HS-27A (cell line): ENCODE results near the gene AGPAT1.
"Not testable (repeated sequence)": the region's sequence is repeated elsewhere in the genome, so short reads cannot be mapped to it uniquely, and the experiment has no call there.

ENCODE experiments used
- DNase-seq: peaks from one replicate; pipeline ENCODE4 v3.0.0-alpha.2; 2012; ENCODE audit warnings: low read depth, missing footprints

AGPAT1 gene, protein sequence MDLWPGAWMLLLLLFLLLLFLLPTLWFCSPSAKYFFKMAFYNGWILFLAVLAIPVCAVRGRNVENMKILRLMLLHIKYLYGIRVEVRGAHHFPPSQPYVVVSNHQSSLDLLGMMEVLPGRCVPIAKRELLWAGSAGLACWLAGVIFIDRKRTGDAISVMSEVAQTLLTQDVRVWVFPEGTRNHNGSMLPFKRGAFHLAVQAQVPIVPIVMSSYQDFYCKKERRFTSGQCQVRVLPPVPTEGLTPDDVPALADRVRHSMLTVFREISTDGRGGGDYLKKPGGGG

DNA sequence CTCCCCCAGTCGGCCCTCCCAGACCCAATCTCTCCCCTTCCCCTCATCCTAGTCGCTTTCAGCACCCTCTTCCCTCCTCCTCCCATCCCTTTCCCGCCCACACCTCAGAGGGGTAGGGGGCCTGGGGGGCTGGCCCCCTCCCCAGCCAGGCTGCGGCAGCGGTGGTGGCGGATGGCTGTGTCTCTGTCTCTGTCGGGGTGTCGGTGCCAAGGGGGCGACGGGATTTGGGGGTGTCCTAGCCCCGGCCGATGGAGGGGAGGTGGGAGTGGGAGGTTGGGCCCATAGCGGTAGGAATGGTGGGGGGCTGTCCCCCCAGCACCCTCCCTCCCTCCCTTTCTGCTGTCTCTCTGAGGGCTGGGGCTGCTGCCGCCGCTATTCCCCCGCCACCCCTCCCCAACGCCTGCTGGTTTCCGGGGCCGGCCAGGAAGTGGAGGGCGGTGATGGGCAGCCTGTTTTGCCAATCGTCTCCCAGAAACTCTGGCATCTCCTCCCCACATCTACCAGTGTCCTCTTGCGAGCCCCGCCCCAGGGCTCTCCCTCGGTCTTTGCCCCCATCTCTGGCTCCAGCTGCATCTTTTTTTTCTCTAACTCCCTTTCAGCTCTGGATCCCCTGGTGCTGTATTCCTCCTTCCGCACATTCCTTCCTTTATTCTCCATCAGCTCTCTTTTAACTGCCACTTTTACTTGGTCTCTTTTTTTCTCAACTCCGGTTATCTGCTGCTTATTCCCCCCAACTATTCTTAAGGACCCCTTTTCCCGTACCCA is at the start of gene AGPAT1:
TSS of gene AGPAT1 (minus strand) at position 374 of the 765 bp plus-strand sequence. CDS start 4,588 bp downstream, outside the sequence.
- DNase-seq = peak; percentile 94

DNA sequence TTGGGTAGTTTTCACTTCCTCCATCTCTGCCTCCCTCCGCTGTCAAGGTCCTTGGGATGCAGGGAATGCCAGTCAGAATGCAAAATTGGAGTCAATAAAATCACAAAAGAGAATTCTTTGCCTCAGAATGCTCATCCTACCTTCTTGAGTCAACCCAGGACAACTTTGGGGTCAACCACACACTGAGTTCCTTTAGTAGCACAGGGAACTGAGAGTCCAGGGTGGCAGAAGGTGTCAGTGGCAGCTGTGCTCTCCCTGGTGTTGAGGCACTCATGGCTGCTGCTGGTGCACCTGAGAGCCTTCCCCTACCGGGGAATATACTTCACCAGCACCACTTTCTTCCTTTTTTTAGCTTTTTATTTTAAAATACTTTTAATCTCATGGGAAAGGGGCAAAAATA is 48.8 kb upstream of the AGPAT1 start:
- DNase-seq = no peak

DNA sequence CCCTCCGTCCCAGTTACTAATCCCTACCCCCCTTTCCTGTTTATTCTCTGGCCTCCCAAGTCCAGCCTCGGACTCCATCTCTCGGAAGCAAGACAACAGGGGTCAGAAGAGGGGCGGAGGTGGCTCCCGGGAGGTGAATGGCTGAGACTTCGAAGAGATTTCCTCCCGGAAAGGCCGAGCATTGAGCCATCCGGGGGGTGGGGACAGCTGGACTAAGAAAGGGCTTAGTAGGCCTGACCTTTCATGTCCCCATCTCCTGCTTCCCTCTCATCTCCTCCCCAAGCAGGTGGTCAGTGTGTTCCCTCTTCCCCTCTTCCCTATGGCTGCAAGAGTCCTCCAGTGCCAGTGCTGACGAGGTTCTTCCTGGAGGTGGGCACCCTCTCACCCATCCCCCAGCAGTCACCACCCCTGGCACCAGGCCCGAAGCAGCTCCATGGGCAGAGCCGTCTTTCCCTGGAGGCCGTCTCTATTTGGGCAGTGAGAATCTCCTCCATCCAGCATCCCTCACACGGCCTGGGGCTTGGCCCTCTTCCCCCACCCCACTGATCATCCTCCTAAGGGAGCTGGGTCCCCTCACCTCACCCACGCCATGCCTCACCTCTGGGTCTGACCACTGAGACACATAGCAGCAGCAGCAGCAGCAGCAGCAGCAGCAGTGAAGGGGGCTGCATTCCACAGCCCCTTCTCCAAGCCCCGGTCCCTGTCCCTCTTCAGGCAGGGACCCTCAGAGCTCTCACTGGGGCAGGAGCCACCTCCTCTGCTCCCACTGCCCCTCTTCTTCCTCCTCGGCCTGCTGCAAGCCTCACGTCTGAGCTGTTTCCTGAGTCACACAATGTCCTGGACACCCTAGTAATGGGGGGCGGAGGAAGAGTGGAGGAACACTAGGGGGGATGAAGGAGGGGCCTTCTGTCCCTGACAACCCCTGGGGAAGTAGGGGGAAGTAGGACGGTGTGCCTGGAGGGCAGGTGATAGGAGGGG is 47.7 kb upstream of the AGPAT1 start, which contains the start of gene NOTCH4:
TSS of gene NOTCH4 (minus strand) at position 810 of the 978 bp plus-strand sequence. CDS start at position 671, 139 bp downstream.
- DNase-seq = no peak

DNA sequence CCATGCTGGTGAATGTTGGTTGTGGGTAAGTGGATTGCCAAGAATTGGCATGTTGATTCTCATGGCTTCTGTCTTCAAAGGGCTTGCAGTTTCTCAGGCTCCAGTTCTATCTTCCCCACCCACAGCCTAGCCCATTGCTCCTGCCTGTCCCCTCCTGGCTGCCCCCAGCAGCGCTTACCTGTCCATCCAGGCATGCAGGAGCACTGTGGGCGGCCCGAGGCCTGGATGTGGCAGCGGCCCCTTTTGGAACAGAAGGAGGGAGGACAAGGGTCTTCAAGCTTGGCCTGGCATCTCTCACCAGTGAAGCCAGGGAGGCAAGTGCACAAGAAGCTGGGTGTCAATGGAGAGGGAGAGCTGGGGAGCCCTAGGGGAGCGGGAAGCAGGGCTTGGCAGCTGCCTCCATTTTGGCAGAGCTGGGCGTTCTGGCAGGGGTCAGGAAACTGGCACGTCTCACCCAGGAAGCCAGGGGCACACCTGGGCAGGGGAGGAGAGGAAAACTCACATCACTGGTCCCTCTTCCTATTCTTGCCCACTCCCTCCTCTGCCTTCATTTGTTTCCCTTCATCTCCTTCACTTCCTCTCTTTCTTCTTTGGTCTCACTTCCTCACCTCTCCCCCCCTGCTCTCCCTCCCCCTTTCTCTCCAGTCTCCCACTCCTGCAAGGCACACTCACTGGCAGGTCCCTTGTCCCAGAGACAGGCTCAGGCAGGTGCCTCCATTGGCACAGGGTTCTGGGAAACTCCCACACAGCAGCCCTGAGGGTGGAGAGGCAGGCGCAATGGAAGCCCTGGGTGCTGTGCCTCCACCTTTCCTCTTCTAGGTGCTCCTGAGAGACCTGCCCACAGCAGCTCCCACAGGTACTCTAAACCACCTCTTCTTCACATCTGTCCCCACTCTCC is 46.7 kb upstream of the AGPAT1 start:
- DNase-seq = no peak

DNA sequence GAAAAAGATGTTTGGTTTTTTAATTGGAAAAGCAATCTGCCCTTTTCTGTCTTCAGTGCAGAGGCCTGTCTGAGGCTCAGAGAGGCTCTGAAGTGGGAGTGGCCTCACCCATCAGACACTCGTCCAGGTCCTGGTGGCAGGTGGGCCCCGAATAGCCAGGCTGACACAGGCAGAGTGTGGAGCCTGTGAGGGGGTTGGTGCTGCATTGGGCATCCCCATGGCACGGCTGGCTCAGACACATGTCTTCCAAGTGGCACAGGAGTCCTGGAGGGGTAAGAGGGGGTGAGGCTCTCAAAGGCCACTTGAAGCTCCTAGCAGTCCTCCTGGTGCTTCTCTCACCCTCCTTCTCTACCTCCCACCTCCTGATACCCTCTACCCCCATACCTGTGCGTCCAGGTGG is 44.1 kb upstream of the AGPAT1 start:
- DNase-seq = no peak

DNA sequence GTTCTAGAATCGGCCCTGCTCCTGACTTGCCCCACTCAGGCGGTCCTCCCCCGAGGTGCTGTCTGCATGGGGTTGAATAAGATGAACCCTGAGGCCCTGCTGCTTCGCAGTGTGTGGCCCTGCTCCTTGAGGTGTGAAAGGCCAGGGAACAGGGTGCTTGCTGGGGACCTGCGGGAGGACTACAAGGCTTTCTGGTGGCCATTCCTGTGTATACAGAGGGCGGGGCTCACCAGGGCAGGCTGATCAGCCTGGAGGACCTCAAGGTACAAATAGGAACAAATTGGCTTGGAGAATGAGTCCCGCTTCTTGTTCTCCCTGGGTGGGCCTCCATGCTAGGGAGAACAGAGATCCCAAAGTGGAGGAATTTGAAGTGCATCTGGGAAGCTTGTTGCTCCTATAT is 42.3 kb upstream of the AGPAT1 start:
- no peak for DNase-seq

DNA sequence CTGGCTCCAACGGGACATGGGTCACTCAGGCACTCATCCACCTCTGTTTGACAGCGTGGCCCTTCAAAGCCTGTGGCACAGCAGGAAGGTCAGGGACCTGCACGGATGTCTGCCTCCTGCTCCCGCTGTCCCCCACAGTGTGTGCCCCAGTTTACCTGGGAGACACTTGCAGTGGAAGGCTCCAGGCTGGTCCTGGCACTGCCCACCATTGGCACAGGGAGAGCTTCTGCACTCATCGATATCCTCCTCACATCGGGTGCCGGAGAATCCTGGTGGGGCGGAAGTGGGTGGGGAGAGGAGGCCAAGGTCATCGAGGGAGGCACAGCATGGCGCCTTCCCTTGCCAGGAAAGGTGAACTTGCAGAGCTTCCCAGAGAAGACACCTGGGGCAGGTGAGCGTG is 41.1 kb upstream of the AGPAT1 start:
- DNase-seq = no peak

DNA sequence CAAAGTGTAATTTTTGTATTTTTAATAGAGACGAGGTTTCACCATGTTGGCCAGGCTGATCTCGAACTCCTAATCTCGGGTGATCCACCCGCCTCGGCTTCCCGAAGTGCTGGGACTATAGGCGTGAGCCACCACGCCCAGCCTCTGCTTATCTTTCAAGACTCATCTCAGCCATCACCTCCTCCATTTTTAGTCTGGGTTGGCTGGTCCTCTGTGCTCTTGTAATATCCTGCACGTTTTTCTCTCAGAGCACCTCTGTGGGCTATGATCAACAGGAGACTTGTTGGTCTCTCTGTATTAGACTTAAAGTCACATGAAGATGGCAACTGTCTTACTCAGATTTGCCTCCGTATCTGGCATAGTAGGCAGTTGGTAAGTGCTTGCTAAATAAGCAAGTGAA is 40.4 kb upstream of the AGPAT1 start:
- no peak for DNase-seq

DNA sequence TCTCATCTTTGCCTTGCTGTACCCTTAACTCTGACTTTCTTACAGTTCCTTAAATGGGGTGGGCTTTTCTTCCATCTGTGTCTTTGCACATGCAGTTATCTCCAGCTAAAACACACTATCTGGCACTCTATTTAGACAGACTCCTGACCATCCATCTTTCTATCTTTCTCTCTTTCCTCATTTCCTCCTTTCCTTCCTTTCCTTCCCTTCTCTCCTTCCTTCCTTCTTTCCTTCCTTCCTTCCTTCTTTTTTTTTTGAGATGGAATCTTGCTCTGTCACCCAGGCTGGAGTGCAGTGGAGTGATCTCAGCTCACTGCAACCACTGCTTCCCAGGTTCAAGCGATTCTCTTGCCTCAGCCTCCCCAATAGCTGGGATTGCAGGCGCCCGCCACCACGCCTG is 39.7 kb upstream of the AGPAT1 start:
- no peak for DNase-seq

DNA sequence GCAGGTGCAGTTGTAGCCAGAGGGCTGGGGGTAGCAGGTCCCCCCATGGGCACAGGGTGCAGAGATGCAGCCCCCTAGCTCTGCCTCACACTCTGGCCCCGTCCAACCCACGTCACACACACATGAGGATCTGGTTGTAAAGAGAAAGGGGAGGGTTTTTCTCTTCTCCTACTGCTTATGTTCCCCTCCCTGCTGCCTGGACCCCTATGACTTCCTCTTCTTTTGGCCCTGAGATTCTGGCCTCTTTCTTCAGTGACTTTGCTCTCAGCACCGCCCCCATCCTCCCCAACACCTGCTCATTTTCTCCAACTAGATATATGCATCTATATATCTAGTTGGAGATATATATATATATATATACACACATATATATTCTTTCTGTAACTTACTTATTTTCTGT is 38.2 kb upstream of the AGPAT1 start:
- DNase-seq = no peak

DNA sequence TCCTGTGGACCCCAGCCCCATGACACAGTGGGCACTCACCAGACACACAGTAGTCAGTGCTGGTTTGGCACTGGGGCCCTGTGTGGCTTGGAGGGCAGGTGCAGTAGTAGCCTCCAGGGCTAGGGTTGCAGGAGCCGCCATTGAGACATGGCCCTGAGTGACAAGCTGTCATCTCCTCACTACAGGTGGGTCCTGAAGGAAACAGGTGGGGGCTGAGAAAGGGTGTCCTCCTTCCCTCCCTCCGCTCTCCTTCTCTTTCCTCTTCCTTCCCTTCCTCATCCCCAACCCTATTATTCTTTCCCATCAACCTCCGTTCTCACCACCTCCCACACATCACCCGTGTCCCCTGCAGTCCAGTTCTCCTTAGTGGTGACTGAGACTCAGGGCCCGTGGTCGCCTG is 37.8 kb upstream of the AGPAT1 start:
- no peak for DNase-seq

DNA sequence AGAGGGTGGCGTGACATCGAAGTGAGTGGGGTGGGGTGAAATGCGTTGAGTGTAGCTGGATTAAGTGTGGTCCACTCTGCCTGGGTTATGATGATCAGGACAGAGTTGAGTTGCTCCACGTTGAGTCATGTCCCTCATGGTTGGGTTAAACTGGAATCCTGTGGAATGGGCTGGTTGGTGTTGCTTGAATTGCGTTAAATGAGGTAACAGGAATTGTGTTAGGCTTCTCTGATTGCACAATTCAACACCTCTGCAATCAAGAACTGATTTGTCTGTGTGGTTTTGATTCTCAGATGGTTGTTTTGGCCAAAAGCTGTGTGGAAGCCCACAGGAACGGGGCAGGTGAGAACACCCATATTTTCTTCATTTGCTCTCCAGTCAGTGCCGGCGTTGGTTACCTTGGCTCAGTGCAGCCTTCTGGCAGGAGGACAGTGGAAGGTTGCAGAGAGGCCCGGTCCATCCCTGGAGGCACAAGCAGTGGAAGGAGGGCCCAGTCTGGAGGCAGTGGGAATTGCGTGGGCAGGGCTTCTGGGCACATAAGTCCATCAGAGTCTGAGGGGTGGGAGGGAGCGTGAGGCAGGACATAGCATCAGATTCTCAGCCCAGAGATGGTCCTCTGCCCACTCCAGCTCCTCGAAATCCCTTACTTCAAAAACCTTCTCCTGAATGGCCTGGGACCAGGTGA is 36.3 kb upstream of the AGPAT1 start:
- DNase-seq = no peak

DNA sequence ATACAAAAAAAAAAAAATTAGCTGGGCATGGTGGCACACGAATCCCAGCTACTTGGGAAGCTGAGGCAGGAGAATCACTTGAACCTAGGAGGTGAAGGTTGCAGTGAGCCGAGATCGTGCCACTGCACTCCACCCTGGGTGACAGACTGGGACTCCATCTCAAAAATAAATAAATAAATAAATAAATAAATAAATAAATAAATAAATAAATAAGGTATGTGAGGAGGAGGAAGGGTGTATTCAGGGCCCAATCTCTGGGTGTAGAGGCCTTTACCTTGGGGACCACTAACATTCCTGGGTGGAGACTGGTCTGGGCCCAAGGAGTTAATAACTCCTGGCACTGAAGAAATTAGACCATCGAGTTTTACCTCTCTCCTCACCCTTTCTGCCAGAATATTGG is 35.5 kb upstream of the AGPAT1 start:
- not testable (repeated sequence) for DNase-seq

DNA sequence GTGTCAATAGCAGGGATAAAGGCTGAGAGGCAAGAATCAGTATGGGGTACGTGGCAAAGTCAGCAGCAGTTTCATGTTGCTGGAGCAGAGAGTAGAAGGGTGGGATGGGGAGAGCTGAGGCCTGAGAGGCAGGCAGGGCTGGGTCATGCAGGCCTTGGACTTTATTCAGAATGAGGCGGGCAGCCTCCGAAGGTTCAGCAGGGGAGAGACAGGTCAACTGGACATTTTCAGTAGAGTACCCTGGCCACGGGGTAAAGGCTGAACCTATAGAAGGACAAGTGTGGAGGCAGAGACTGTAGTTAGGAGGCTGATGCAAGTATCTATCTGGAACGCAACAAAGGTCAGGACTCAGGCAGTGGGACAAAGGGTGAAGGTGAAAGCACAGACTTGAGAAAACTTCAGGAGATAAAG is 34.3 kb upstream of the AGPAT1 start:
- DNase-seq = no peak

DNA sequence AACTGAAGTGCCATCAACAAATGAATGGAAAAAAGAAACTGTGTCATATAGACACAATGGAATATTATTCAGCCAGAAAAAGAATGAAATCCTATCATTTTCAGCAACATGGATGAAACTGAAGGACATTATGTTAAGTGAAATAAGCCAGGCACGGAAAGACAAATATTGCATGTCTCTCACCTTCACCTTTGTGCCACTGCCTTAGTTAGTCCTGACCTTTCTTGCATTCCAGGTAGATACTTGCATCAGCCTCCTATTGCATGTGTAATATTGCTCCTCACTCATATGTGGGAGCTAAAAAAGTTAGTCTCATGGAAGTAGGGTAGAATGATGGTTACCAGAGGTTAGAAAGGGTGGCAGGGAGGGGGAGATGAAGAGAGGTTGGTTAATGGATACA is 33.1 kb upstream of the AGPAT1 start:
- DNase-seq = no peak

DNA sequence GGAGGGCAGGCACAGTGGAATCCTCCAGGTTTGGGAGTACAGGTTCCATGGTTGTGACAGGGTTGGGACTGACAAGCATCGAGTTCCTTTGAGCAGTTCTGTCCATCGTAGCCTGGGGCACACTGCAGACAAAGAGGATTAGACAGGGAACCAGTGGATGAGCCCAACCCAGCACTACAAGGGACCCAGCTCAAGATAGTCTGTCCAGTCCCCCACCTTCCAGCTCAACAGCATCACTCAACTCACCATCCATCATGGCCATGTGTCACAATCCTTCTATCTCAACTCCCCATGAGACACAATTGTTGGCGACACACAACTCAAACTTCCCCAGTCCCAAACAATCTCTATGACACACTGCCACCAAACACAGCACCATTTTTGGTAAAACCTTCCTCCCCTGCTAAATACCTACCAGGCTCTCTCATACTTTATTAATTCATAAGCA is 28.4 kb upstream of the AGPAT1 start:
- DNase-seq = no peak

DNA sequence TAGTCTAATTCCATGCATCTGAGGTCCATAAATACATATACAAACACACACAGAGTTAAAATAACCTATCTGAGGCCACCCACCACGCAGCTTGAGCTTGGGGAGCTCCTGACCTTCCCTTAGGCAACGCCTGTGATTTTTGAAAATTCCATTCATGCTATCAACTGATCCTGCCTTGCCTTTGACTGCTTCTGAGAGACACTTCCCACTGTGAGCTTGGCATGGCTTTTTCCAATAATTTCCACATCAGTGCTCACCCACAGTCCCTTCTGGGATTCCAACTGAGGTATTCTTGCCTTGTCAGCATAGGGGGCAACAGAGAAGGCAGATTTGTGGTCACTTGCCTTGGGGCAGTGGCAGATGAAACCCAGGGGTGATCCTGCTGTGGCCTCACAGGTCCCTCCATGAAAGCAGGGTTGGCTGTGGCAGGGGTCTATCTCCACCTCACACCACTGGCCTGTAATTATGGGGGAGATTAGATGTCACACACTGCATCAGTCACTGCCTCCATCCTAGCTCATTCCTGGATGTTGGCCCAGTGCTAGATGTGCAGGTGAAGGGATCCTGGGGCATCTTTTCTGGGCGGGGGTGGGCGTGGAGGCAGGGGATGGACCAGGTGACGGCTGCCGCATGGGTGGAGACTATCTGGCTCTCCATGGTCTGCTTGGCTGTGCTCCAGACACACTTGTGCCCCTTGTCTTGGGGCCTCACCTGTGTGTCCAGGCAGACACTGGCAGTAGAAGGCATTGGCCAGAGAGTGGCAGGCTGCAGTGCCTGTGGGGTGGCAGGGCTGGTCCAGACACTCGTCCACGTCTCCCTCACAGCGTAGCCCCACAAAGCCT is 27.8 kb upstream of the AGPAT1 start:
- DNase-seq = no peak

DNA sequence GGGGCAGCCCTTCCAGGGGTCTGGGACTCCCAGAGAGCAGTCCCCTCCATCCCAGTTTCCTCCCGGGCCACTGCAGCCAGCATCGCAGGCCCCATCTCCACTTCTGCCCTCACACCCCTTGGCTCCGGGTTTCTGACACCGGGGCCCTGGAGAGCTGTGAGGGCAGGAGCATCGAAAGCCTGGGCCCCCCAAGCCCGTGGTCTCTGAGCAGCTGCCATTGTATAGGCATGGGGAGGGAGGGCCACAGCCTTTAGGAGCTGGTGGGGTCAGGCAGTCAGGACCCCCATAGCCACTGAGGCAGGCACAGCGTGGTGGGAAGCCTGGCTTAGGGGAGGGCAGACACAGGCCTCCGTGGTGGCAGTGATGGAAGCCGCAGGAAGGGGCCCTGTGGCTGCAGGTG is 26.3 kb upstream of the AGPAT1 start:
- DNase-seq = no peak

DNA sequence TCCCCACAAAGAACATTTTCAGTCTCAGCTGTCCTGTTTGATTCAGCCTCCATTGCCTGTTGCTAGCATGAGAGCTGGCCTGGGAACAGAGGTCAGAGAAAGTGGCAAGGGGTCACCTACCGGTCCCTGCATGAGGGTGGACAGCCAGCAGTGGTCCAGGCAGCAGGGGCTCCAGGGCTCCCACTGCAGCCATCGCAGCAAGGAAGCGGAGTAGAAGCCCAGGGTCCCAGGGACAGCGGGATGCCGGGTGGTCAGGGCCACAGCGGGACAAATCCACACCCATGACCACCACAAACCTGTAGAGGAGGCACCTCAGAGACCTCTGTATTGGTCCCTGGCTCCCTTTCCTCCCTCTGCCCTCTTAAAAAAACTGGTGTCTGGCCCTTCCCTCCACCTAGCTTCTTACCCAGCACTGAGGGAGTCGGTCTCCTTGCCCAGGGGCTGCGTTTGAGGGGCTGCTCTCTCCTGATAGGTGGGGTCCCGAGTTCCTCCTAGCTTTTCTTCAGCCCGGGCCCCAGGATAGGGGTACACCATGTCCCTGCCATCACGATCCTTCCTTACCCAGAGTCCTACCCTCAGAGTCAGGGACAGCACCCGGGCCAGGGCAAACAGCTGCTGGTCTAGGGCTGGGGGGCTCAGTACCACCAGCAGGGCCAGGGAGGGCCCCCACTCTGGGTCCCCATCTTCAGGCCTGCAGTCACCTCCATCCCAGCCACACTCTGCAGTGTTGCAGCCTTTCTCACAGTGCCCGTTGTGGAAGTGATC is 25.0 kb upstream of the AGPAT1 start:
- DNase-seq = no peak
